ENCODE data around the gene PKP4.
"Not testable (repeated sequence)": the region's sequence is repeated elsewhere in the genome, so short reads cannot be mapped to it uniquely, and the experiment has no call there.

PKP4 gene

DNA sequence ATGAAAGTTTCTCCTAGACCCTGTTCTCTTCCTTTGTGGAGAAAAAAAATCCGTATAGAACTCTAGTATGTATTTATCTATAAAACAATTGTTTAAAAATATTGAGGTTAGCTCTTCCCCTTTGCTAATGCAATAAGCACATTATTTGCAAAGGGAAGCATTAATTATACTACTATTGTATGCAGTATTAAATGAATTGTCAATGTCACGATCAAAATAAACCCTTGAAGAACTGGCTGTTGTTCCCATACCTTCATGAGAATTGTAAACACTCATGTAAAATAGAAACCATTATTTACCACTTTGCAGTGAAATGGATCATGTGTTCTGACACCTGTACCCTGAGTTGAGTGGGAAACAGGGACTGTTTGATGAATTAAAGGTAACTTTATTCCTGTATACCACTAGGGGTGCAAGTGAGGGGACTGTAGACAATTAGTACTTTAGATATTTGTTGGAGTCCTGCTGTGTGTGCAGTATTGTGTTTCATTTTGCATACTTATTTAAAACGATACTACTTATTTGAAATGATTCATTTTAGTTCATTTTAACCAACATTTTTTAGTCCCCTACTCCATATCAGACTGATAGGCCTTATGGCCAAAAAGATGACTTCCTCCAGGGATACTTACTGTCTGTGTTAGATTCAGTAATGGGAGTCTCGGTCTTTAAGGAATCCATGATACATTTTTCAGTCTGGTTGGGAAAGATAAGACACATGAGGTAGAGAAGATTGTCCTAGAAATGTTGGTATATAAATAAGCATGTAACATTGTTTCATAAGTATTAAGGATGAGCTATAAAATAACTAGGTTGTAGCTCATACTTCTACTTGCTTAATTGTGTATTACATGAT lies 7.9 kb downstream of the PKP4 start:
- DNase-seq (ENCODE audit: low read depth) = no peak

DNA sequence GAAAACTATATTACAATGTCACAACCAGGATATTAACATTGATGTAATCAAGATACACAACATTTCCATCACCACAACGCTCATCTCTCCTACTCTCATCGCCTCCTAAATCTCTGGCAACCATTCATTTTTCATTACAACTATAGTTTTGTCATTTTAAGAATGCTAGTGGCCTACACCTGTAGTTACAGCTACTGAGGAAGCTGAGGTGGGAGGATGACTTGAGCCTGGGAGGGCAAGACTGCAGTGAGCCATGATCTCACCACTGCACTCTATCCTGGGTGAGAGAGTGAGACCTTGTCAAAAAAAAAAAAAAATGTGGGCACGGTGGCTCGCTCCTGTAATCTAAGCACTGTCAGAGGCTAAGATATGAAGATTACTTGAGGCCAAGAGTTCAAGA lies 10.5 kb downstream of the PKP4 start:
- DNase-seq (ENCODE audit: low read depth) = no peak

DNA sequence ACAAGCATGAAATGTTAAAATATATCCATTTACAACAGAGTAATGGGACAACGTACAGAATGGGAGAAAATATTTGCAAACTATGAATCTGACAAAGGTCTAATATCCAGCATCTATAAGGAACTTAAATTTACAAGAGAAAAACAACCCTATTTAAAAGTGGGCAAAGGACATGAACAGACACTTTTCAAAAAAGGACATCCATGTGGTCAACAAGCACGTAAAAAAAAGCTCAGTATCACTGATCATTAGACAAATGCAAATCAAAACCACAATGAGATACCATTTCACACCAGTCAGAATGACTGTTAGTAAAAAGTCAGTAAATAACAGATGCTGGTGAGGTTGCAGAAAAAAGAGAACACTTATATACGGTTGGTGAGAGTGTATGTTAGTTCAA lies 16.1 kb downstream of the PKP4 start:
- not testable (repeated sequence) for DNase-seq (ENCODE audit: low read depth)

DNA sequence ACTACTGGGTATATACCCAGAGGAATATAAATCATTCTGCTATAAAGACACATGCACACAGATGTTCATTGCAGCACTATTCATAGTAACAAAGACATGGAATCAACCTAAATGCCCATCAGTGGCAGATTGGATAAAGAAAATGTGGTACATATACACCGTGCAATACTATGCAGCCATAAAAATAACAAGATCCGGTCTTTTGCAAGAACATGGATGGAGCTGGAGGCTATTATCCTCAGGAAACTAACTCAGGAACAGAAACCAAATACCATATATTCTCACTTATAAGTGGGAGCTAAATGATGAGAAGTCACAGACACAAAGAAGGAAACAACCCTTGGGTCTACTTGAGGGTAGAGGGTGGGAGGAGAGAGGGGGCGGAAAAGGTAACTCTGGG lies 16.5 kb downstream of the PKP4 start:
- not testable (repeated sequence) for DNase-seq (ENCODE audit: low read depth)

DNA sequence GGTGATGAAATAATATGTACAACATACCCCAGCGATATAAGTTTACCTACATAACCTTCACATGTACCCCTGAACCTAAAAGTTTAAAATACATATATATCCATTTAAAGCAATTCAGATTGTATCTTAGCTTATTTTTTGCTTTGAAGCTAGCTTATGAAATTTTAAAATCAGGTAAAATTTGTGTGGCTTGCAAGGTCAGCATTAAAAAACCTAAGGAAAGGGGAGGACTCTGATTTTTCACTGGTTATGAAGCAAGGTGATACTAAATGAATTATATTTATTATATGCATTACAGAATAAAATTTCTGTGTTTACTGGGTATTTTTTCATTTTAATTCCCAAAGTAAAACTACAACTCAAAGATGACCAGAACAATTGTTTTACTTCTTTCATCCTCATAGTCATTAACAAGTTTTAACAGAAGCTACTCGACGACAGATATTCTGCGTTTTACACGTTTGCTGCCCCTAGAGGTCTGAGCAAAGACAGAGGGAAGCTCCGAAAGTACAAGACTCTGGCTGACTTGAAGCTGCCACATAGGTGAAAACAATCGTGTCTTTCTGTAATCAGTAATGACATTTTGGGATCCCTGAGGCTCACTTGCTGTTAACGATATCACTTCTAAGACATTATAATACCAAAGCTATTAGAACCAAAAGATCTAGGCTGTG lies 17.1 kb downstream of the PKP4 start:
- DNase-seq (ENCODE audit: low read depth) = no peak

DNA sequence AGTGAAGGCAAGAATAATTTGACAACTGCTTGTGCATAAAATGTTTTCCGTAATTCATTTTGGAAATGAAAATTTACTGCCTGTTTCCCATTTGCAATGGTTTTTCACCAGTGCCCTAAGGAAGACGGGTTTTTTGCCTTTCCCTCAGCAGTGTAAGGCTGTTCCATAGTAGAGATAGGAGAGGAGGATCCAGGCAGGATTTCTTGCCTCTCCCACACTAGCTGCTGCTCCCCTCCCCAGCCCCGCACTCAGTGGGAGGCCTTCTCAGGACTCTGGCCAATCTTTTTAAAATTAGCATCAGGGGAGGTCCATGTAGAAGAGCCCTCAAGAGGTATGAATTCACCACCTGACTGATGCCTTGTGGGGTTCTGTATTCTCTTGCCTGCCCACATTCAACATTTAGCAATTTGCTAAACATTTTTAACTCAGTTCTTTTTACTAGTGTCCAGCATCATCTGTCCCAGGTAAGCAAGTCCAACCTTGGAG lies 17.8 kb downstream of the PKP4 start:
- DNase-seq (ENCODE audit: low read depth) = not testable (repeated sequence)

DNA sequence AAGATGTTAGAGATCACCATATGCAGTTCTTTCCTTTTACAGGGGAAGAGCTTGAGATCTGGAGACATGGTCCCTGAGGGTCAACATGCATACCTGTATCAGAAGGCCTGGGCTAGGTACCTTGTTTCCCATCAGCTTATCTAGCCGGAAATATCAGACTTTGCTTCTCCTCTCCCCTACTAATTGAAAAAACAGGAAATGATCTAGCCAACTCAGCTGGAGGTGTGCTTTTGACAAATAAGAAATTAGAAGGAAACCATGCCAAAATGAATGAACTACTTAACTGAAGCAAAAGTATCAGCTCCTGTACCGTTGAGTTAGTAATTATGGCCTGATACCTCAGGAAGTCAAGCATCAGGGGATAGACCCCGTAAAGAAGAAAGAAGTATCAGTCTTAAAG lies 20.4 kb downstream of the PKP4 start:
- DNase-seq (ENCODE audit: low read depth) = no peak

DNA sequence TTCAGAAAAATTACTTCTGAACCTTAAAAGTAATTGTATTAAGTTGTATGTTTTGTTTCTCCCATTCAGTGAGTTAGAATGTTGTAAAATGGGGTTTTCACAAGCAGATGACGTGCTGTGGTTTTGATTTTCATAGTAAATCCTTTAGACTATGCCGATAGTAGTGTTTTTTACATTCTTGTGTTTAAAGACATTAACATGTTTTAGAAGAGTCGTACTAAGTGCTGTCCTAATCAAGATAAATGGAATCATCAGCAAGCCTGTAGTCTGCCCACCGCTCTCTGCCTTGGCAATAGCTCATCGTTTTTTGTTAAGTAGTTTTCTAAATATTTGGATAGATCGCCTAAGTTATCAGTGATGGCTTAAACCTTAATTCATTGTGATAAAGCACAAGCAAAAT lies 21.5 kb downstream of the PKP4 start:
- no peak for DNase-seq (ENCODE audit: low read depth)

DNA sequence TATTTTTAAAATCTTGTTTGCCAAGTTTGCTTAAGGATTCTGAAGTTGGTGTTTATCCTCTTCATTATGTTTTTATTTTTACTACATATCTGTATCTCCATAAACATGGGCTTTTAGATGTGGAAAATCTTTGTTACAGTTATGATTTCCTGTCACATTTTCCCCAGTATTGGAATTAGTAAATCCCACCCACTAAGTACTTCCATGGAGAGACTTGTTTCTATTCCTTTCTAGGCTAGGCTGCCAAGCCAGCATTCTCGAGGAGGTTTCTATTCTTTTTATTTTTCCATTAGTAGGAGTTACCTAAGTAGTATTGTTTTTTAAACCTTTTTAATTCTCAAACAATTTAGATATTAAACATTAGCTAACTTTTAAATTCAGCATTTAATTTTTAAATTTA lies 22.1 kb downstream of the PKP4 start:
- DNase-seq (ENCODE audit: low read depth) = no peak

DNA sequence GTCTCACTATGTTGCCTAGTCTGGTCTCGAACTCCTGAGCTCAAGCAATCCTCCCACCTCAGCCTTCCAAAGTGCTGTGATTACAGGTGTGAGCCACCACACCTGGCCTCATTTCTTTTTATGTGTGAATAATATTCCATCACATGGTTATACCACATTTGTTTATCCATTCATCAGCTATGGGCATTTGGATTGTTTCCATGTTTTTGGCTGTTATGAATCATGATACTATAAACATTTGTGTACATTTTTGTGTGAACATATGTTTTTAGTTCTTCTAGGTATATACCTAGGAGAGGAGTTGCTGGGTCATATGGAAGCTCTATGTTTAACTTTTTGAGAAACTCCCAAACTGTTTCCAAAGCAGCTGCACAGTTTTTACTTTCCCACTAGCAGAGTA lies 24.4 kb downstream of the PKP4 start:
- no peak for DNase-seq (ENCODE audit: low read depth)

DNA sequence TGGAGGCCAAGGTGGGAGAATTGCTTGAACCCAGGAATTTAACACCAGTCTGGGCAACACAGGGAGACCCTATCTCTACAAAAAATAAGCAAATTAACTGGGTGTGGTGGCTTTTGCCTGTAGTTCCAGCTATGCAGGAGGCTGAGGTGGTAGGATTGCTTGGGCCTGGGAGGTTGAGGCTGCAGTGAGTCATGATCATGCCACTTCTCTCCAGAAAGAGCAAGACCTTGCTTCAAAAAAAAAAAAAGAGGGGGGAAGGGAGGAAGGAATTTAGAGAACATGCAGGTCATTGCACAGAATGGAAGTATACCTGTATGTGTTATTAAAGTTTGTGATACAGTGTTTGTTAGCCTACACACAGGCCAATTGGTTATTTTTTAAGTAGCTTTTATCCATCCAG lies 25.8 kb downstream of the PKP4 start:
- no peak for DNase-seq (ENCODE audit: low read depth)

DNA sequence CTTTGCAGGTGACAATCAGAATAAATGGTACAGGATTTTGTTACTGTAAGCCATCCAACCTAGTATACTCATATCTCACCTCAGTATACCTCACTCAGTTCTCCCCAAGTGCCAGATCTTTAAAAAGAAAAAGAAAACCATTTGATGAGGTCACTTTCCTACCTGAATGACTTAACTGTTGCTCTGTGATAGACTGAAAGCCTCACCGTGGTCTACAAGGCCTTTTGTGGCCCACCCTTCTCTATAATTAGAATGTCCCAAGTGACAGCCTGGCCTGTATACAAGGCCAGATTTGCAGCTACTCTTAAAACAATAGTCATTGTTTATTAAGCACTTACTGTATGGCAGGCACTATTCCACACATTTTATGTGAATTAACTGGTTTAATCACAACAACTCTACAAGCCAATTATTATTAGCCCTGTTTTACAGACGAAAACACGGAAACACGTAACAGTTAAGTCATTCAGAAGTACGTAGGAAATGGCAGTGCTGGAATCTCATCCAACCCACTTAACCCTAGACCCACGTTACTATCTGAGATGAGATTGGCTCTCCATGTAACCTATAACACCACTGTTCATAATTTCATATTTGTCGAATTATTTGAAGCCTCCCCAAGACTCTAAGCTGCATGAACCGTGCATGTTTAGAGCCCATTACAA lies 28.3 kb downstream of the PKP4 start:
- DNase-seq (ENCODE audit: low read depth) = no peak

DNA sequence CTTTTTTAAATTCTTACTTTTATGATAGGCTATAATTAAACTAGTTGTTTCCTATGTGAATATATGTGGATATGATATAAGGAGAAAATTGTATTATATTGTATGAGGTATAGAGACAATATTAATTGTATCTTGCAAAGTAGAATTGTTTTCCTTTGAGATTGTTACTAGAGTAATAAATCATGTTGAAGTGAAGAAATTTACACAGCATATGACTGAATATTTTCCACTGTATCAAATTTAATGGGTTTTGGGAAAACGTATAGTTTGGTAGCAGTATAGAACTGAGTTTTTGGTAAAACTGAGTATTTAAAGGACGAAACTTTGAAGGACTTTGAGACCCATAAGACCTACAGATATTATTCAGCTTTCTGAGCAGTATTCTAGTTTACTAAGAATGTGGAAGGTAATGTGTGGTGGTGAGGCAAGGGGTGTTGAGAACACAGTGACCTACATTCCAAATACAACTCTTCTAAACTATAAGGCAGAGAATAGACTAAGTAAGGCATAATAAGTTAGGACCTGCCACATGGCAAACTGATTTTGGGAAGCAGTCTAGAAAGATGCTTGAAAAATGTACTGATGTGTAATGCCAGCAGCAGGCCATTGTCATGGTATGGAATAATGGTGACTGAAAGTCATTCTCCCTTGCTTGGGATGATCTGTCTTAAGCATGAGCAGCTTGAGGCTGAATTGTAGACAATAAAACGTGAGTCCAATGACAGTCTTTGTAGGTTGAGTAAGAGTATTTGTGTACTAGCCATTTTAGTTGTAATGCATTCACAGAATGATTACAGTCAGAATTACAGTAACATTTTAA lies 29.6 kb downstream of the PKP4 start:
- no peak for DNase-seq (ENCODE audit: low read depth)

DNA sequence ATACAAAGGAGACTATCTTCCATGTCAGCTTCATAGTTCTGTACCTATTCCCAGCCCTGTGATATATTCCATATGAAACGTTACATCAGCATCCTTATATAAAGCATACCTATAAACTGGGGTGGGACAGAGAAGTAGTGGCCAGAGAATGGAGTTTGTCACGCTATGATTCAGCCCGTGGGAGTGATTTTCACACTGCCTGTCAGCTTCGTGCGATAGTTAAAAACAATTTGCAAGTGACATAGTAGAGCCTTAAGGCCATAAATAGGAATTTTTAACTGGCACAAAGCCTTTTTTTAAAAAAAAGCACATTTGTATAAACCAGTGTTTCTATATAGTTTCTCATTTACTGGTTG lies 30.2 kb downstream of the PKP4 start:
- no peak for DNase-seq (ENCODE audit: low read depth)

DNA sequence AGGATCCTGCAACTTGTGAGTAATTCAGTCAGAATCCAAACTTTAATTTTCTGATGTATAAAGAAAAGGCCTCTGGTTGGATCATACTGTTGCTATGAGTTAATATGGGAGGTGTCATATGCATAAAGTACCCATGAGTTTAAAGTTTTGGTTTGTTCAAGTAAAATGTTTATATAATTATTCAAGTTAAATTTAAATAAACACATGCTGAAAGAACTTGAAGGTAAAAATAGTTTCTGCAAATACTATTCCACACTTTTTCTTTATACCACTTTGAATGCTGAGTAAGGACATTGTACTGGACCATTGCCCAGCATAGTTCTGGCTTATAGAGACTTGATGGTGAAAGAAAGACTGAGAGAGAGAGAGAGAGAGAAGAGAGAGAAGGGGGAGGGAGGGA lies 30.7 kb downstream of the PKP4 start:
- DNase-seq (ENCODE audit: low read depth) = peak; percentile 28

DNA sequence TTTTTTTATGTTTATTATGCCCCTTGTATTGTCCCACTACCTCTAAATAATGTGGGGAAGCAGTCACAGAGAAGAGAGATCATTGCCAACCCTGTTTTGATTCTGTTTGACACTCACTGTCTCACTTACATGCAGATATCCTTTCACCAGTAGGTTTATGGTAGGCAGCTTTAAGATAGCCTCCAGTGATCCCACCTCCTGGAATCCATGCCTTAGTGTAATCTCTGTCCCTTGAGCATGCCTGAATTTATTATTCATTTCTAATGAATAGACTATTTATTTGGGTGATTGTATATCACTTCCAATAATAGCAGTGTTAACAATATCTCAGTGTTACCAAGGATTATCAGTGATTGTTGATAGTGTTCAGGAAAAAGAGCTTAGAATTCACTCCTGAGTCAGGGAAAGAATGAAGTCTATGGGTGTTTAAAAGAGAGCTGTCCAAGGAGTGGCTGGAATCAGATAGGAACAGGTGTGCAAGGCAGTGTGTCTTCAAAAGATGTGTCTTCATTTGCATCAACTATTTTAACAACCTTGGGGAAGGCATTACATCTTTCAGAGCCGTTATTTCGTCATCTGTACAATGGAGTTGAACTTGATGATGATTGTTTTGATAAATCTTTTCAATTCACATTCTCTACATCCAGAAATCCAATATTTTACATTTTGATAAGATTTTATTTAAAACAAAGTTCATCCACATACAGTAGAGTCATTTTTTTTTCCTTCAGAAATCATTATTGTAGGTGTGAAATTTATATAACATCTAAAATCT lies 31.9 kb downstream of the PKP4 start:
- no peak for DNase-seq (ENCODE audit: low read depth)

DNA sequence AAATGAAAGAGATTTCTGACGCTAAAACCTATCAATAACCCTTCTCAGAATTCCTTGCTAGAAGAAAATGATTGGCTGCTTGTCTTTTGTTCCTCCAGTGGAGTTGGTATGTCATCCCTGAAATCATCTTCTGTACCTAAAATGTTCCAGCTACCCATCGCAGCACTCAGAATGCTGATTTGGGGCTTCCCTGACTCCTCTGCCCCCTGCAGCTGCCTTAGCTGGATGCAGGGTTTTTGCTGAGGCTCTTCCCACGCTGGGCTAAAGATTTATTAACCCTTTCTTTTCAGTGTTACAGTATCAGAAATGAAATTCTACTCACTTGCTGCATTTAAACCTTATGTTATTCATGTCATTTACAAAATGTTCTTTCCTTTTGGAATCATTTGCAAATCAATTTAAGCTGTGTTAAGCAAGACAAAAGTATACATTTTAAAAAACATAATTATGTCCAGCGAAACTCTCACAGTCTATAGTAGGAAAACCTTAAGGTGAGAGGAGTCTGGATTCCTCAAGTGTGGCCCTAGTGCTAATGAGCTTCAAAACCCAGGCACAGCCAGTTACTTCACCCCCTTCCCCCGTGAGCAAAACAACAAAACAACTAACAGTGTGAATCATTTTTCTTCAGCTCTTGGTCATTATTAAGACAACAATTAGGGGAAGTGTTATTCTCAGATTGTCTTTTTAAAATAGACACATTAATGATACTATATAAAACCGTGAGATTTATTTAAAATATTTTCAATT lies 32.8 kb downstream of the PKP4 start:
- no peak for DNase-seq (ENCODE audit: low read depth)

DNA sequence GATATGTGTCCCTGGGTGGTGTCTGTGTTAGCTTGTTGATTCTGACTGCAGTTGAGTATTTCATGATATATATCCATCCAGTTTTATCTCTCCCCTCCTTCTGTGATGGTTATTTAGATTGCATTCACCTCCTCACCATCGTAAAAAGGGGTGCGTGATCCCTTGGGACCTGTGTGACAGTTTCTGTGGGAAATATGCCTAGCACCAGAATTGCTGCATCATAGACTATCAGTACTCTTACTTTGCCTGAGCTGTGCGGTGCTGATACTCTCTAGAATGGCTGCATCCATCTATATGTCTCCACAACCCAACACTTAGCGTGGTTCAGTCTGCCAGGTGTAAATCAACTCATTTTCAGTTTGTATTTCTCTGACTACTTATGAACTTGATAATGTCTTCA lies 34.3 kb downstream of the PKP4 start:
- no peak for DNase-seq (ENCODE audit: low read depth)

DNA sequence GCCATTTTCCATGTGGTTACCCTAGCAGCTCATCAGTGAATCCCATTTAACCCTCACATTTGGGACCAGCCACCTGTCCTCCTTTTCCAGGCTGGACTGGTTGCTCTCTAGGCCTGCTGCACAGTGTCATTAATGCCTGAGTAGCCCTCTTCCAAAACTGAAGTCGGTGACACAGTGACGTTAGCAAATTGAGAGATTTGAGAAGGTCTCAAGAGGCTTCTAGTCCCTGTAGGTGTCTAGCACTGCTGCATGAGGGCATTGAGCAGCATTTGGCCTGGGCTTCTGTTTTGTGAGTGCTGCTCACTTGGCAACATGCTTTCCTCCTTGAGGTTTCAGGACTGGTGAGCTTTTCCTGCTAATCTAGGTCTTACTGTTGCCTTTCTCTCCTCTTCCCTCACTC lies 36.7 kb downstream of the PKP4 start:
- no peak for DNase-seq (ENCODE audit: low read depth)

DNA sequence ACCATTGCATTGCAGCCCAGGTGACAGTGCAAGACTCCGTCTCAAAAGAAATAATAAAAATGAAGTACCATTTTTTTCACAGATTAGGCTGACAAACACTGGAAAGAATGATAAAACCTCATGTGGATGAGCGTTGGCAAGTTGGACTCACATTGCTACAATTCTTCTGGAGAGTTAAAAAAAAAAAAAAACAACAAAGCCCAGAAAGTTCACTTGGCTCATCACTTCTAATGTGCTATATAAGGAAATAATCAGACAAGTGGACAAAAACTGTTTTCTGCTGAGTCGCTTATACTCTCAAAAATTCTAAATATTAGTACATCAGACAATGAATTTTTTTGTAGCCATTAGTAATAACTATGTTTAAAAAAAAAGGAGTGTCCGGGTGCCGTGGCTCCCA lies 38.4 kb downstream of the PKP4 start:
- peak; percentile 45 for DNase-seq (ENCODE audit: low read depth)

DNA sequence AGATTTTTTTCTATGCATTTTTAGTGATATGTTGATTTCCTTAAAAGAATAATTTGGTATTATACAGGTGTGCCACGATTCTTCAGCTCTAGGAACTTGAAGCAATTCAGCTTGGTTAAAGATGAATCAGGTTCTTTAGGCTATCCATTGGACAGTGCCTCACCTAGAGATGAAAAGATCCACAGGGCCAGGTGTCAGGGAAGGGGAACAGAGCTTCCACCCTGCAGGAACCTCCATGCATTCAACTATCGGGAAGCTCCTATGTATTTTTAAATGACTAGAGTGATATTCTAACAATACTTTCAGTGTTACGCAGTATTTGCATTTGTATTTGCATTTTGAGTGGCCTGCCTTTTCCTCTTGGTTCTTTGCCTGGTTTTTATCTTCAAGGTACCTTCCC lies 40.2 kb downstream of the PKP4 start:
- DNase-seq (ENCODE audit: low read depth) = no peak

Measured in stromal cell of bone marrow (primary cell).